Measurements from ENCODE around the gene GTF2A1L.
"Not testable (repeated sequence)": the region's sequence is repeated elsewhere in the genome, so short reads cannot be mapped to it uniquely, and the experiment has no call there.

Gene GTF2A1L

GRCh38 chr2:48617618-48618017 is at the start of gene GTF2A1L:
Gene GTF2A1L, plus strand, starts transcription at chr2:48617856. Its CDS starts 19 bp downstream, at chr2:48617875.
- no peak for DNase-seq (ENCODE audit: low spot score)

GRCh38 chr2:48568547-48568946 is 49.1 kb upstream of the GTF2A1L start:
- no peak for DNase-seq (ENCODE audit: low spot score)

- DNase-seq (ENCODE audit: low spot score) = no peak
These were observed 48.2 kb upstream of the GTF2A1L start for GRCh38 chr2:48569433-48569832.

- DNase-seq (ENCODE audit: low spot score) = no peak
These were observed 44.8 kb upstream of the GTF2A1L start for GRCh38 chr2:48572816-48573215.

- DNase-seq (ENCODE audit: low spot score) = no peak
These were observed 43.0 kb upstream of the GTF2A1L start for GRCh38 chr2:48574353-48575287.

- DNase-seq (ENCODE audit: low spot score) = no peak
These were observed 39.3 kb upstream of the GTF2A1L start for GRCh38 chr2:48578313-48578712.

- DNase-seq (ENCODE audit: low spot score) = no peak
These were observed 33.7 kb upstream of the GTF2A1L start for GRCh38 chr2:48583961-48584360.

- DNase-seq (ENCODE audit: low spot score) = no peak
These were observed 33.1 kb upstream of the GTF2A1L start for GRCh38 chr2:48584551-48584950.

GRCh38 chr2:48586433-48586832 is 31.2 kb upstream of the GTF2A1L start:
- no peak for DNase-seq (ENCODE audit: low spot score)

GRCh38 chr2:48587560-48587959 is 30.1 kb upstream of the GTF2A1L start:
- DNase-seq (ENCODE audit: low spot score) = no peak

- DNase-seq (ENCODE audit: low spot score) = no peak
These were observed 29.7 kb upstream of the GTF2A1L start for GRCh38 chr2:48587961-48588360.

GRCh38 chr2:48588745-48589144 is 28.9 kb upstream of the GTF2A1L start:
- no peak for DNase-seq (ENCODE audit: low spot score)

GRCh38 chr2:48589170-48589767 is 28.4 kb upstream of the GTF2A1L start:
- no peak for DNase-seq (ENCODE audit: low spot score)

- DNase-seq (ENCODE audit: low spot score) = no peak
These were observed 27.6 kb upstream of the GTF2A1L start for GRCh38 chr2:48590017-48590416.

- DNase-seq (ENCODE audit: low spot score) = no peak
These were observed 25.6 kb upstream of the GTF2A1L start for GRCh38 chr2:48592067-48592466.

GRCh38 chr2:48596751-48597150 is 20.9 kb upstream of the GTF2A1L start:
- not testable (repeated sequence) for DNase-seq (ENCODE audit: low spot score)

- DNase-seq (ENCODE audit: low spot score) = no peak
These were observed 20.2 kb upstream of the GTF2A1L start for GRCh38 chr2:48597492-48597891.

- peak; percentile 72 for DNase-seq (ENCODE audit: low spot score)
These were observed 17.3 kb upstream of the GTF2A1L start for GRCh38 chr2:48600204-48600813.

GRCh38 chr2:48600917-48601316 is 16.7 kb upstream of the GTF2A1L start:
- DNase-seq (ENCODE audit: low spot score) = no peak

GRCh38 chr2:48601349-48601748 is 16.3 kb upstream of the GTF2A1L start:
- DNase-seq (ENCODE audit: low spot score) = peak; percentile 68

- peak; percentile 86 for DNase-seq (ENCODE audit: low spot score)
These were observed 12.0 kb upstream of the GTF2A1L start for GRCh38 chr2:48605482-48606175.

- peak; percentile 26 for DNase-seq (ENCODE audit: low spot score)
These were observed 10.2 kb upstream of the GTF2A1L start for GRCh38 chr2:48607307-48608014.
